Right lobe of liver (tissue), 6 donors: Measurements from ENCODE around the gene GALNS. TPM values are rescaled to one million over a fixed set of nuclear protein-coding genes. Genes with fewer than 3 reads are reported as not detected.

ENCODE experiments used
- ATAC-seq, 4 donors: fragments of 200-7000 bp; cut with Tn5 transposase; one replicate each; pipeline ENCODE4 v1.9.1; 2020; ENCODE audit warnings: mild to moderate bottlenecking in 4 of 4, moderate library complexity in 4 of 4
- DNase-seq, 3 donors: peaks; one replicate each; pipeline ENCODE4 v3.0.0-alpha.2; 2020
- H3K27ac ChIP-seq, 3 donors: fragments of 200-600 bp; one replicate each; pipeline ENCODE4 v1.8.0; 2022
- H3K27me3 ChIP-seq, 2 donors: fragments of 200-600 bp; one replicate each; pipeline ENCODE4 v1.8.0; 2022
- H3K36me3 ChIP-seq, 4 donors: fragments of 200-600 bp; sonication (generic) in 1 of 4; one replicate each; pipeline versions ENCODE4 v1.5.1 to v1.8.0; 2017 to 2022; ENCODE audit warnings: control low read depth in 1 of 4
- H3K4me1 ChIP-seq, 4 donors: fragments of 200-600 bp; sonication (generic) in 1 of 4; one replicate each; pipeline versions ENCODE4 v1.5.1 to v1.8.0; 2017 to 2022; ENCODE audit warnings: control low read depth in 1 of 4
- H3K4me3 ChIP-seq, 3 donors: fragments of 200-600 bp; one replicate each; pipeline ENCODE4 v1.8.0; 2022
- H3K9me3 ChIP-seq, 4 donors: fragments of 200-600 bp; sonication (generic) in 1 of 4; one replicate each; pipeline versions ENCODE4 v1.5.1 to v1.8.0; 2017 to 2022; ENCODE audit warnings: control low read depth in 1 of 4
- POLR2A ChIP-seq: fragments of 450-650 bp; IDR thresholded peaks from one replicate; pipeline ENCODE4 v1.6.1; 2017; ENCODE audit warnings: antibody characterized with exemption, mild to moderate bottlenecking
- WGBS: methylation state at CpG from one replicate; pipeline ENCODE4 v1.1.6; 2018; ENCODE audit warnings: low coverage, low lambda C conversion rate; ENCODE audit not compliant: insufficient coverage; ENCODE audit errors: missing lambda C conversion rate; 5-methylcytosine and 5-hydroxymethylcytosine counted together
- intact Hi-C, 2 donors: fragments of 100-400 bp; cut with DNase I; formaldehyde crosslinking; loops; one replicate each; pipeline versions ENCODE4 v1.11.2 to v1.14.1; 2022
- total RNA-seq, 6 experiments: library from RNA; depleted of rRNA in 2 of 6; stranded (reverse); fragments of >200 nt in 2 of 6; fragmentation: NEBNext Ultra II Directional in 3 of 6; extraction: Animal tissue kit (Norgen Biotek cat#: 25700) in 3 of 6; gene quantifications; one replicate each; pipeline versions ENCODE4 v1.1.0 to v1.2.4, GENCODE V29; 2016 to 2023
- TF ChIP-seq, protein P1 (sequence below), 4 donors: fragments of 200-600 bp in 3 of 4; fragments of 450-650 bp in 1 of 4; IDR thresholded peaks; one replicate each; pipeline versions ENCODE4 v1.5.1 to v1.8.0; 2016 to 2022; ENCODE audit warnings: antibody characterized with exemption in 4 of 4, mild to moderate bottlenecking in 2 of 4
- donor health status: DM: no; HTN: yes; CAD: no.
- donor health status: DM: no; HTN: no; CAD: no.
- donor health status: DM: no; HTN: no; CAD: no.
- donor health status: DM: no; HTN: yes; CAD: no.
- donor health status: DM: no; HTN: yes; CAD: no.

GALNS gene
- total RNA-seq, 6 experiments from 2014 or later = 9.2 to 20.6 (median 16.5) TPM

DNA sequence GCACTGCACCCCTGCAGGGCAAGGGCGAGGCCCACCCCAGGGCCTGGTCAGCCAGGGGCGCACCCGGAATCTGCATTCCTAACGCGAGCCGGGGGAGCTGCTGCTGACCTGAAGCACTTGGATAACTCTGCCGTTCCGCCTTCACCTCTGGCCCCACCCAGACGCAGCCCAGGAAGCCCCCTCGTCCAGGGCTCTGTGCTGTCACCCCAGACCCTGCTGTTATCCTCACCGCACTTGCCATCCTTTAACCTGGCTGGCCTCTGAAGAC is 23.0 kb upstream of the GALNS start:
- TF ChIP-seq, protein P1, sequence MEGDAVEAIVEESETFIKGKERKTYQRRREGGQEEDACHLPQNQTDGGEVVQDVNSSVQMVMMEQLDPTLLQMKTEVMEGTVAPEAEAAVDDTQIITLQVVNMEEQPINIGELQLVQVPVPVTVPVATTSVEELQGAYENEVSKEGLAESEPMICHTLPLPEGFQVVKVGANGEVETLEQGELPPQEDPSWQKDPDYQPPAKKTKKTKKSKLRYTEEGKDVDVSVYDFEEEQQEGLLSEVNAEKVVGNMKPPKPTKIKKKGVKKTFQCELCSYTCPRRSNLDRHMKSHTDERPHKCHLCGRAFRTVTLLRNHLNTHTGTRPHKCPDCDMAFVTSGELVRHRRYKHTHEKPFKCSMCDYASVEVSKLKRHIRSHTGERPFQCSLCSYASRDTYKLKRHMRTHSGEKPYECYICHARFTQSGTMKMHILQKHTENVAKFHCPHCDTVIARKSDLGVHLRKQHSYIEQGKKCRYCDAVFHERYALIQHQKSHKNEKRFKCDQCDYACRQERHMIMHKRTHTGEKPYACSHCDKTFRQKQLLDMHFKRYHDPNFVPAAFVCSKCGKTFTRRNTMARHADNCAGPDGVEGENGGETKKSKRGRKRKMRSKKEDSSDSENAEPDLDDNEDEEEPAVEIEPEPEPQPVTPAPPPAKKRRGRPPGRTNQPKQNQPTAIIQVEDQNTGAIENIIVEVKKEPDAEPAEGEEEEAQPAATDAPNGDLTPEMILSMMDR (IDR thresholded peaks at IDR 0.05) = no peak
- no peak for TF ChIP-seq POLR2A
- Histone ChIP-seq H3K27ac (no peak overlapping the region), H3K4me3 (peak overlapping the region in 1 of 3 donors; percentile 48), H3K27me3 (no peaks in the 10 kb centered on the region), H3K9me3 (no peaks in the 10 kb centered on the region), H3K36me3 (no peaks in the 10 kb centered on the region), H3K4me1 (peaks cover 0 to 29% (median 0%) of the 10 kb centered on the region in 4 donors)
- intact Hi-C loops = no loop called here
- WGBS = 100% methylated on average over 1 of the region's 11 CpGs
- DNase-seq = no peak
- ATAC-seq = no peak

- ATAC-seq (no peak), DNase-seq (no peak)
- Histone ChIP-seq H3K27me3 (no peaks in the 10 kb centered on the region), H3K4me3 (no peak overlapping the region), H3K36me3 (no peaks in the 10 kb centered on the region), H3K4me1 (peaks cover 0 to 29% (median 0%) of the 10 kb centered on the region in 4 donors), H3K9me3 (no peaks in the 10 kb centered on the region), H3K27ac (no peak overlapping the region)
- intact Hi-C loops = no loop called here
- TF ChIP-seq POLR2A = no peak
- TF ChIP-seq, protein P1 (IDR thresholded peaks at IDR 0.05) = no peak
- WGBS = no CpG with 5 or more reads among the region's 45 CpGs
Observed at GRCh38 chr16:88878967-88879787, 22.4 kb upstream of the GALNS start.

DNA sequence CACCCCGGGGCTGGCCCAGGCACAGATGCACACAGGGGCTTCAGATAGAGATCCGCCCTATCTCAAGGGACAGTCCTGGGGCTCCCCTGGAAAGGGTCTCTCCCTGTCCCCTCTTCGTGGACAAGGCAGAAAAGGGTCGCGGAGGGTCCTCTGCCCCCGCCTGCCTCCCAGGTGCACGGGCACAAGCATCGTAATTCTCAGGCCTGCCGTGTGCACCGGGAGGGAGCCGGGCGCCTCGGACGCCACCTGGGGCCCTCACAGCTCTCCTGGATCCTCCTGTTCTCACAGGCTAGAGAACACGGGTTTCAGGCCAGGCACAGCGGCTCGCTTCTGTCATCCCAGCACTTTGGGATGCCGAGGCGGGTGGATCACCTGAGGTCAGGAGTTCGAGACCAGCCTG is 21.6 kb upstream of the GALNS start:
- no peak for ATAC-seq
- H3K4me3 ChIP-seq = no peak overlapping the region
- DNase-seq = no peak
- no peaks in the 10 kb centered on the region for H3K9me3 ChIP-seq
- 100% methylated on average over 1 of the region's 20 CpGs for WGBS
- TF ChIP-seq, protein P1 (IDR thresholded peaks at IDR 0.05) = no peak
- no peak for TF ChIP-seq POLR2A
- no peaks in the 10 kb centered on the region for H3K36me3 ChIP-seq
- H3K4me1 ChIP-seq = peaks cover 0 to 25% (median 0%) of the 10 kb centered on the region in 4 donors
- no peaks in the 10 kb centered on the region for H3K27me3 ChIP-seq
- intact Hi-C loops = no loop called here
- H3K27ac ChIP-seq = no peak overlapping the region

DNA sequence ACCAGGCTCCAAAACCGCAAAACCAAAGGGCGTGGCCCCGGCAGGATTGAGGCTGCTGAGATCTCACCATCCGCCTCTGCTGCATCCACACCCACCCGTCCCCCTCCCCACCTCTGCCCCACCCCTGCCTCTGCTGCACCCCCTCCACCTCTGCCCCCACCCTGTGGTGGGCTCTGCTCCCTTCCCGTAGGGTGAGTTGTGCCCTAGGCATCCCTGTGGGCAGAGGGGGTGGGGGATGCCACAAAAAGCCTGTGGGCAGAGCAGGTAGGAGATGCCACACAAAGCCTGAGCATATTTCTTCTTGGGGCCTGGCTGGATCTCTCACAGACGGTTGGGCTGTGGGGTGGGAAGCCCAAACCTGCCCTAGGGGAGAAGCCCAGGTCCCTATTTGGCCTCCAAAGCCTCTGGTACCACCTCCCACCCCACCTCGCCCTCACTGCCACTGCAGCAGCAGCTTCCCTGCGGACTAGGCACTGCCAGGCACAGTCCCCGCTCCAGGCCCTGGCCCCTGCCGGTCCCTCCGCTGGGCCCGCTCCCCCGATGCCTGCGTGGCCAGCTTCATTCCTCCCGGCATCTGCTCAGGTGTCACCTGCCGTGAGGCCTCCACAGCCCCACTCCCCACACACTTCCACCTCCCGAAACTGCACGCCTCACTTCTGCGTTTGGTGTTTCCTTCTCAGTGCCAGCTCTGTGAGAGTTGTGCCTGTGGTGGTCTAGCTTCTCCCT is 21.0 kb upstream of the GALNS start:
- Histone ChIP-seq H3K27ac (no peak overlapping the region), H3K9me3 (no peaks in the 10 kb centered on the region), H3K4me1 (peaks cover 0 to 20% (median 0%) of the 10 kb centered on the region in 4 donors), H3K36me3 (no peaks in the 10 kb centered on the region), H3K4me3 (no peak overlapping the region), H3K27me3 (no peaks in the 10 kb centered on the region)
- no peak for DNase-seq
- TF ChIP-seq, protein P1 (IDR thresholded peaks at IDR 0.05) = no peak
- no peak for TF ChIP-seq POLR2A
- WGBS = 75% methylated on average over 8 of the region's 20 CpGs
- ATAC-seq = no peak
- intact Hi-C loops = no loop called here
